T1000 (cell line): ENCODE data around the gene NR6A1.
"Not testable (repeated sequence)": the region's sequence is repeated elsewhere in the genome, so short reads cannot be mapped to it uniquely, and the experiment has no call there.

Experiments
- DNase-seq: peaks from one replicate; lab custom pipeline; 2025; ENCODE audit warnings: mixed read lengths; lab: John Stamatoyannopoulos, UW

Gene NR6A1

GRCh38 chr9:124776954-124777648, 6.0 kb upstream of the NR6A1 start, which contains the start of gene OLFML2A:
OLFML2A (plus strand) TSS chr9:124777133; CDS start chr9:124777271, 138 bp downstream.
- DNase-seq: peak; percentile 33

GRCh38 chr9:124776618-124776953, 5.5 kb upstream of the NR6A1 start:
- DNase-seq: no peak

- peak; percentile 61 for DNase-seq
Measured at GRCh38 chr9:124774129-124774978, 3.2 kb upstream of the NR6A1 start.

- no peak for DNase-seq
Measured at GRCh38 chr9:124773473-124774128, 2.5 kb upstream of the NR6A1 start.

- not testable (repeated sequence) for DNase-seq
Measured at GRCh38 chr9:124772877-124773276, 1.8 kb upstream of the NR6A1 start.

- DNase-seq: peak; percentile 65
Measured at GRCh38 chr9:124771867-124772679, 962 bp upstream of the NR6A1 start.

- no peak for DNase-seq
Measured at GRCh38 chr9:124770359-124771020, 621 bp downstream of the NR6A1 start.

- no peak for DNase-seq
Measured at GRCh38 chr9:124769549-124770358, 1.4 kb downstream of the NR6A1 start.

GRCh38 chr9:124768750-124769548, 2.2 kb downstream of the NR6A1 start:
- DNase-seq: no peak

- no peak for DNase-seq
Measured at GRCh38 chr9:124768334-124768733, 2.8 kb downstream of the NR6A1 start.

- DNase-seq: no peak
Measured at GRCh38 chr9:124767821-124768220, 3.3 kb downstream of the NR6A1 start.

GRCh38 chr9:124766815-124767554, 4.1 kb downstream of the NR6A1 start:
- no peak for DNase-seq

- DNase-seq: no peak
Measured at GRCh38 chr9:124766326-124766725, 4.8 kb downstream of the NR6A1 start.

GRCh38 chr9:124765439-124765835, 5.7 kb downstream of the NR6A1 start:
- no peak for DNase-seq

- no peak for DNase-seq
Measured at GRCh38 chr9:124764774-124765438, 6.2 kb downstream of the NR6A1 start.

- DNase-seq: no peak
Measured at GRCh38 chr9:124762633-124763032, 8.5 kb downstream of the NR6A1 start.

- no peak for DNase-seq
Measured at GRCh38 chr9:124761710-124762109, 9.4 kb downstream of the NR6A1 start.

- no peak for DNase-seq
Measured at GRCh38 chr9:124761196-124761595, 9.9 kb downstream of the NR6A1 start.
